K562 (cell line): Measurements from ENCODE around the gene PLEKHA6. TPM values are rescaled to one million over a fixed set of nuclear protein-coding genes. Genes with fewer than 3 reads are reported as not detected.

Source experiments
- CBFA2T3 ChIP-seq: fragments of 450-650 bp; IDR thresholded peaks from 2 replicates; pipeline ENCODE4 v1.6.1; 2017
- DDX20 ChIP-seq: fragments of 450-650 bp; IDR thresholded peaks from 2 replicates; pipeline ENCODE4 v1.6.1; 2016; ENCODE audit warnings: missing genetic modification characterization, low read depth, mild to moderate bottlenecking, missing compliant biosample characterization, moderate library complexity
- DMBX1 ChIP-seq: fragments of 250-450 bp; sonication (Bioruptor Pico); IDR thresholded peaks from 2 replicates; pipeline ENCODE4 v1.8.0; 2022; ENCODE audit warnings: inconsistent platforms, mild to moderate bottlenecking, moderate library complexity, borderline replicate concordance
- FOXM1 ChIP-seq, 2 experiments: fragments of 450-650 bp in 1 of 2; sonication (generic) in 1 of 2; formaldehyde crosslinking in 1 of 2; IDR thresholded peaks; 2 replicates each; pipeline versions ENCODE4 v1.6.1 to v1.9.0; 2017 to 2022; ENCODE audit warnings: low read depth in 2 of 2, mild to moderate bottlenecking in 2 of 2, missing genetic modification reagents in 1 of 2, moderate library complexity in 1 of 2
- FUS ChIP-seq: fragments of 200-400 bp; formaldehyde crosslinking; optimal IDR thresholded peaks from 2 replicates; pipeline ENCODE3; 2017; ENCODE audit warnings: low read depth, low read length
- MYBL2 ChIP-seq, 2 experiments: fragments of 450-650 bp in 1 of 2; sonication (generic) in 1 of 2; formaldehyde crosslinking in 1 of 2; IDR thresholded peaks; 2 replicates each; pipeline versions ENCODE4 v1.6.1 to v1.8.1; 2017 to 2022; ENCODE audit warnings: borderline replicate concordance in 1 of 2, inconsistent platforms in 1 of 2, low read depth in 1 of 2, mild to moderate bottlenecking in 1 of 2, missing genetic modification reagents in 1 of 2, moderate library complexity in 1 of 2
- NONO ChIP-seq, 2 experiments: fragments of 200-400 bp in 1 of 2; fragments of 450-650 bp in 1 of 2; formaldehyde crosslinking in 1 of 2; IDR thresholded peaks; 2 replicates each; pipeline ENCODE4 v1.6.1; 2017; ENCODE audit warnings: low read depth in 2 of 2, mild to moderate bottlenecking in 2 of 2, moderate library complexity in 2 of 2, low read length in 1 of 2
- PRMT5 ChIP-seq: sonication (generic); formaldehyde crosslinking; IDR thresholded peaks from 2 replicates; pipeline ENCODE4 v1.5.0; 2020; ENCODE audit warnings: missing genetic modification reagents
- RAD51 ChIP-seq: fragments of 450-650 bp; IDR thresholded peaks from 2 replicates; pipeline ENCODE4 v1.7.1; 2016; ENCODE audit warnings: low read depth, mild to moderate bottlenecking, borderline replicate concordance
- TAF7 ChIP-seq: fragments of 450-650 bp; IDR thresholded peaks from 2 replicates; pipeline ENCODE4 v1.6.1; 2016; ENCODE audit warnings: missing genetic modification characterization, missing compliant biosample characterization
- TEAD4 ChIP-seq, 2 experiments: sonication (generic) in 1 of 2; formaldehyde crosslinking in 1 of 2; IDR thresholded peaks; 2 replicates each; pipeline versions ENCODE4 v1.6.1 to v1.8.0; 2012 to 2022; ENCODE audit warnings: borderline replicate concordance in 1 of 2, inconsistent platforms in 1 of 2, low read length in 1 of 2, mild to moderate bottlenecking in 1 of 2, missing genetic modification reagents in 1 of 2
- ZBTB12 ChIP-seq: fragments of 250-450 bp; sonication (Bioruptor Pico); IDR thresholded peaks from 2 replicates; pipeline ENCODE4 v1.4.0; 2020
- ZBTB43 ChIP-seq: sonication (generic); formaldehyde crosslinking; IDR thresholded peaks from 2 replicates; pipeline ENCODE4 v1.8.0; 2023; ENCODE audit warnings: mild to moderate bottlenecking, missing genetic modification reagents
- ZKSCAN1 ChIP-seq: fragments of 150-350 bp; IDR thresholded peaks from 2 replicates; pipeline ENCODE4 v1.6.1; 2016; ENCODE audit warnings: low read depth, low read length
- ZNF41 ChIP-seq: fragments of 250-450 bp; sonication (Bioruptor Pico); conservative IDR thresholded peaks from 2 replicates; pipeline ENCODE4 v1.4.0; 2020; ENCODE audit warnings: mild to moderate bottlenecking
- ZNF76 ChIP-seq: fragments of 250-450 bp; sonication (Bioruptor Pico); IDR thresholded peaks from 2 replicates; pipeline ENCODE4 v1.4.0; 2020; ENCODE audit warnings: mild to moderate bottlenecking, moderate library complexity, borderline replicate concordance
- ZNF785 ChIP-seq: fragments of 250-450 bp; sonication (Bioruptor Pico); IDR thresholded peaks from 2 replicates; pipeline ENCODE4 v1.4.0; 2020; ENCODE audit warnings: mild to moderate bottlenecking
- ZSCAN32 ChIP-seq: fragments of 450-650 bp; formaldehyde crosslinking; IDR thresholded peaks from 2 replicates; pipeline ENCODE4 v1.4.0; 2020; ENCODE audit warnings: mild to moderate bottlenecking, moderate library complexity
- polyA plus RNA-seq, 8 experiments: library from polyadenylated mRNA; depleted of rRNA in 4 of 8; stranded (reverse) in 5 of 8; unstranded in 3 of 8; fragments of >200 nt; fragmentation: Nextera tagmentation in 2 of 8; fragmentation: Illumina TruSeq in 1 of 8; extraction: Ambion mirVana in 2 of 8; extraction: Trizol in 1 of 8; gene quantifications; 2 replicates each; pipeline versions ENCODE4 v1.2.1 to v1.2.3, GENCODE V29; 2011 to 2014; ENCODE audit warnings: inconsistent platforms in 1 of 8, missing spikeins in 1 of 8
- total RNA-seq, 7 experiments: library from RNA; depleted of rRNA in 6 of 7; stranded (reverse); fragments of >200 nt in 6 of 7; fragmentation: Illumina TruSeq in 2 of 7; extraction: Trizol in 2 of 7; gene quantifications; 2 replicates each; pipeline versions ENCODE4 v1.2.1 to v1.2.3, GENCODE V29; 2011 to 2021; ENCODE audit warnings: low replicate concordance in 1 of 7
- TF ChIP-seq, protein P1 (sequence below): fragments of 250-450 bp; sonication (Bioruptor Pico); IDR thresholded peaks from 2 replicates; pipeline ENCODE4 v1.8.0; 2022; ENCODE audit warnings: inconsistent platforms, mild to moderate bottlenecking, moderate library complexity, borderline replicate concordance
- TF ChIP-seq, protein P2 (sequence below): sonication (generic); formaldehyde crosslinking; IDR thresholded peaks from 2 replicates; pipeline ENCODE4 v1.8.0; 2022; ENCODE audit warnings: mild to moderate bottlenecking, missing genetic modification reagents, borderline replicate concordance
- TF ChIP-seq, protein P3 (sequence below): sonication (generic); IDR thresholded peaks from 2 replicates; pipeline ENCODE4 v1.6.1; 2016

Gene PLEKHA6
- total and polyA plus RNA-seq, 9 of the 15 experiments (the other 6 are each of a cell fraction or from before 2014, with no cell fraction given) = under 0.01 to 0.33 (median 0.01) TPM; not detected in 4

- TF ChIP-seq ZNF785 (CRISPR knock-in tag) = no peak
- no peak for TF ChIP-seq ZNF76 (CRISPR knock-in tag)
- TF ChIP-seq ZNF41 (CRISPR knock-in tag) = no peak
- TF ChIP-seq, protein P1, sequence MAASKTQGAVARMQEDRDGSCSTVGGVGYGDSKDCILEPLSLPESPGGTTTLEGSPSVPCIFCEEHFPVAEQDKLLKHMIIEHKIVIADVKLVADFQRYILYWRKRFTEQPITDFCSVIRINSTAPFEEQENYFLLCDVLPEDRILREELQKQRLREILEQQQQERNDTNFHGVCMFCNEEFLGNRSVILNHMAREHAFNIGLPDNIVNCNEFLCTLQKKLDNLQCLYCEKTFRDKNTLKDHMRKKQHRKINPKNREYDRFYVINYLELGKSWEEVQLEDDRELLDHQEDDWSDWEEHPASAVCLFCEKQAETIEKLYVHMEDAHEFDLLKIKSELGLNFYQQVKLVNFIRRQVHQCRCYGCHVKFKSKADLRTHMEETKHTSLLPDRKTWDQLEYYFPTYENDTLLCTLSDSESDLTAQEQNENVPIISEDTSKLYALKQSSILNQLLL = no peak
- no peak for TF ChIP-seq NONO (IDR thresholded peaks at IDR 0.05; ENCODE audit: low read depth in 2 of 2, low read length in 1 of 2)
- TF ChIP-seq MYBL2 (IDR thresholded peaks at IDR 0.05; ENCODE audit: low read depth) = no peak
- no peak for TF ChIP-seq MYBL2 (CRISPR knock-in tag; IDR thresholded peaks at IDR 0.05; ENCODE audit: borderline replicate concordance)
- no peak for TF ChIP-seq RAD51
- no peak for TF ChIP-seq FUS
- TF ChIP-seq, protein P2, sequence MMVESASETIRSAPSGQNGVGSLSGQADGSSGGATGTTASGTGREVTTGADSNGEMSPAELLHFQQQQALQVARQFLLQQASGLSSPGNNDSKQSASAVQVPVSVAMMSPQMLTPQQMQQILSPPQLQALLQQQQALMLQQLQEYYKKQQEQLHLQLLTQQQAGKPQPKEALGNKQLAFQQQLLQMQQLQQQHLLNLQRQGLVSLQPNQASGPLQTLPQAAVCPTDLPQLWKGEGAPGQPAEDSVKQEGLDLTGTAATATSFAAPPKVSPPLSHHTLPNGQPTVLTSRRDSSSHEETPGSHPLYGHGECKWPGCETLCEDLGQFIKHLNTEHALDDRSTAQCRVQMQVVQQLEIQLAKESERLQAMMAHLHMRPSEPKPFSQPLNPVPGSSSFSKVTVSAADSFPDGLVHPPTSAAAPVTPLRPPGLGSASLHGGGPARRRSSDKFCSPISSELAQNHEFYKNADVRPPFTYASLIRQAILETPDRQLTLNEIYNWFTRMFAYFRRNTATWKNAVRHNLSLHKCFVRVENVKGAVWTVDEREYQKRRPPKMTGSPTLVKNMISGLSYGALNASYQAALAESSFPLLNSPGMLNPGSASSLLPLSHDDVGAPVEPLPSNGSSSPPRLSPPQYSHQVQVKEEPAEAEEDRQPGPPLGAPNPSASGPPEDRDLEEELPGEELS = peak; percentile 82; the same call in 1 of the 2 replicates
- no peak for TF ChIP-seq PRMT5 (CRISPR knock-in tag)
- peak; percentile 94 for TF ChIP-seq CBFA2T3
- peak; percentile 89 for TF ChIP-seq ZBTB12 (CRISPR knock-in tag)
- peak; percentile 92 for TF ChIP-seq TEAD4 (IDR thresholded peaks at IDR 0.05; ENCODE audit: low read length)
- no peak for TF ChIP-seq TEAD4 (CRISPR knock-in tag; IDR thresholded peaks at IDR 0.05; ENCODE audit: borderline replicate concordance)
- peak; percentile 28; the same call in 1 of the 2 replicates for TF ChIP-seq DMBX1 (CRISPR knock-in tag)
- TF ChIP-seq TAF7 (tag) = no peak
- TF ChIP-seq ZBTB43 (CRISPR knock-in tag) = no peak
- no peak for TF ChIP-seq FOXM1 (IDR thresholded peaks at IDR 0.05; ENCODE audit: low read depth)
- no peak for TF ChIP-seq FOXM1 (CRISPR knock-in tag; IDR thresholded peaks at IDR 0.05; ENCODE audit: low read depth)
- TF ChIP-seq DDX20 (tag) = no peak
- no peak for TF ChIP-seq ZSCAN32 (CRISPR knock-in tag)
- TF ChIP-seq, protein P3, sequence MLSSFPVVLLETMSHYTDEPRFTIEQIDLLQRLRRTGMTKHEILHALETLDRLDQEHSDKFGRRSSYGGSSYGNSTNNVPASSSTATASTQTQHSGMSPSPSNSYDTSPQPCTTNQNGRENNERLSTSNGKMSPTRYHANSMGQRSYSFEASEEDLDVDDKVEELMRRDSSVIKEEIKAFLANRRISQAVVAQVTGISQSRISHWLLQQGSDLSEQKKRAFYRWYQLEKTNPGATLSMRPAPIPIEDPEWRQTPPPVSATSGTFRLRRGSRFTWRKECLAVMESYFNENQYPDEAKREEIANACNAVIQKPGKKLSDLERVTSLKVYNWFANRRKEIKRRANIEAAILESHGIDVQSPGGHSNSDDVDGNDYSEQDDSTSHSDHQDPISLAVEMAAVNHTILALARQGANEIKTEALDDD = peak; percentile 76
- TF ChIP-seq ZKSCAN1 = no peak
Observed at GRCh38 chr1:204177133-204177532, 182.6 kb downstream of the PLEKHA6 start (continued).
